Large intestine (tissue), 3 donors: ENCODE data around the gene MCCC1. TPM values are rescaled to one million over a fixed set of nuclear protein-coding genes. Genes with fewer than 3 reads are reported as not detected.

ENCODE experiments used
- DNase-seq, 2 donors: peaks; one replicate each; pipeline versions ENCODE4 v3.0.0 to v3.0.0-alpha.2; 2013
- H3K27ac ChIP-seq: one replicate; pipeline ENCODE4 v1.5.1; 2013; ENCODE audit warnings: low read length
- H3K27me3 ChIP-seq: 2 replicates; pipeline ENCODE4 v1.6.1; 2013; ENCODE audit warnings: low read length; ENCODE audit not compliant: control insufficient read depth, insufficient read depth
- H3K36me3 ChIP-seq: 2 replicates; pipeline ENCODE4 v1.6.1; 2013; ENCODE audit warnings: low read length; ENCODE audit not compliant: control insufficient read depth, insufficient read depth
- H3K4me1 ChIP-seq: one replicate; pipeline ENCODE4 v1.6.1; 2013; ENCODE audit warnings: low read length; ENCODE audit not compliant: control insufficient read depth, insufficient read depth
- H3K4me3 ChIP-seq: one replicate; pipeline ENCODE4 v1.5.1; 2013; ENCODE audit warnings: low read length
- H3K9me3 ChIP-seq: one replicate; pipeline ENCODE4 v1.6.1; 2013; ENCODE audit warnings: mild to moderate bottlenecking, low read depth, low read length, moderate library complexity; ENCODE audit not compliant: control insufficient read depth
- WGBS: methylation state at CpG from one replicate; pipeline ENCODE4 v1.1.5; 2013; ENCODE audit warnings: low lambda C conversion rate; ENCODE audit not compliant: insufficient coverage; 5-methylcytosine and 5-hydroxymethylcytosine counted together
- polyA plus RNA-seq: library from polyadenylated mRNA; unstranded; fragments of 120-200 nt; gene quantifications from one replicate; pipeline ENCODE4 v1.2.1, GENCODE V29; 2013

MCCC1 gene
- polyA plus RNA-seq, 1 donor, result 29.1 TPM

DNA sequence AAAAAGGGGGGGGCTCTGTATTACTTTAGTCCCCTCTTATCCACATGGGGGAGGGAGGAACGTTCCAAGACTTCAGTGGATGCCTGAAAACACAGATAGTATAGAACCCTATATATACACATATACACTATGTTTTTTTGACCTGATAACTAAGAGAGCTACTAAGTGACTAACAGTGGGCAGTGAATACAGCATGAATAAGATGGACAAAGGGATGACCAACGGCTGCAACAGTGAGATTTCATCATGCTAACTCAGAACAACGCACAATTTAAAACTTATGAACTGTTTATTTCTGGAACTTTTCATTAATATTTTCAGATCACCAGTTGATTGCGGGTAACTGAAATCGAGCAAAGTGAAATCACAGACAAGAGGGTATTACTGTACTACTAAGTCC, 126.2 kb downstream of the MCCC1 start:
- Histone ChIP-seq H3K4me1 (peaks cover 10% of the 10 kb centered on the region), H3K9me3 (no peaks in the 10 kb centered on the region), H3K4me3 (no peak overlapping the region), H3K36me3 (no peaks in the 10 kb centered on the region), H3K27me3 (no peaks in the 10 kb centered on the region), H3K27ac (no peak overlapping the region)
- DNase-seq, result no peak
- 100% methylated on average over 1 of the region's 5 CpGs for WGBS

- Histone ChIP-seq H3K9me3 (no peaks in the 10 kb centered on the region), H3K4me3 (no peak overlapping the region), H3K27ac (no peak overlapping the region), H3K36me3 (no peaks in the 10 kb centered on the region), H3K4me1 (peaks cover 10% of the 10 kb centered on the region), H3K27me3 (no peaks in the 10 kb centered on the region)
- no peak for DNase-seq
- WGBS, result 86% methylated on average over 1 of the region's 6 CpGs
Observed at GRCh38 chr3:182972387-182972786, 126.9 kb downstream of the MCCC1 start.

DNA sequence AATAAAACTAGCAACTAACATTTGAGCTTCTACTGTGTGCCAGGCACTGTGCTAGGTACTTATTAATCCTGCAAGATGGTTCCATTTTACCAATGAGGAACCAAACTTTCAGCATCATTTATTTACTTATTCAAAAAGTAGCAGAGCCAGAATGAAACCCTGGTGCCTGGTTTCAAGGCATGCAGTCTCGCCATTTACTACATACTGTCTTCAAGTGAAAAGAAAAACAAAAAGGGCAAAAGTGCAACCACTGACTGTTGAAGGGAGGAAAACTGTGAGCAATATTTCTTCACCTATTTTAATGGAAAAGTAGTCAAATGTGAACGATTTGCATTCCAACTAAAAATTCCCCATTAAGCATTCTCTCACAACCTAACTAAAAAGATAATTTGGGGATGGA, 127.7 kb downstream of the MCCC1 start:
- no CpG with 5 or more reads among the region's 2 CpGs for WGBS
- Histone ChIP-seq H3K9me3 (no peaks in the 10 kb centered on the region), H3K27me3 (no peaks in the 10 kb centered on the region), H3K27ac (no peak overlapping the region), H3K36me3 (no peaks in the 10 kb centered on the region), H3K4me1 (peaks cover 10% of the 10 kb centered on the region), H3K4me3 (no peak overlapping the region)
- peak in 1 of 2 donors; percentile 17 for DNase-seq

DNA sequence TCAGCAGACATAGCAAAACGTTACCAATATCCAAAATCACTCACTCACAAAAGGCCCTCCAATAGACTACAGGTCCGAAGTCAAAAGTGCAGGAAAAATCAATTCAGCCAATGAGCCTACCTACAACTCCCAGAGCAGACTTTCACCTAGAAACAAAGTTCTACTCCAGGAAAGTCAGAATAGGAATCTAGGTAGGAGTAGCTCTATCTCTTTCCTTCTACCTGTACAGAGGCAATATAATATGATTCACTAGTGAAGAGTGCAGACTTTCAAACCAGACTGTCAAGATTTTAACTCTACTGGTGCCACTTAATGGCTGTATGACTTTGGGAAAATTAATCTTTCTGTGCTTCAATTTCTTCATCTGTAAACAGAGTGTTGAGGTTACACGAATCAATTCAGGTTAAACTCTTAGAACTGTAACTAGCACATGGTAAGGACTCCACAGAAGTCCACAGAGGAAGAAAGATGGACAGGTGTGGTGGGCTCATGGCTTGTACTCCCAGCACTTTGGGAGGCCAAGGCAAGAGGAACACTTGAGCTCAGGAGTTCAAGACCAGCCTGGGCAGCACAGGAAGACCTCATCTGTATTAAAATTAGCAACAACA, 128.4 kb downstream of the MCCC1 start:
- Histone ChIP-seq H3K9me3 (no peaks in the 10 kb centered on the region), H3K36me3 (no peaks in the 10 kb centered on the region), H3K27ac (peak overlapping the region; percentile 60), H3K4me3 (no peak overlapping the region), H3K27me3 (no peaks in the 10 kb centered on the region), H3K4me1 (peaks cover 11% of the 10 kb centered on the region)
- WGBS, result no CpG with 5 or more reads among the region's 3 CpGs
- peak; percentile 49 to 86 for DNase-seq

DNA sequence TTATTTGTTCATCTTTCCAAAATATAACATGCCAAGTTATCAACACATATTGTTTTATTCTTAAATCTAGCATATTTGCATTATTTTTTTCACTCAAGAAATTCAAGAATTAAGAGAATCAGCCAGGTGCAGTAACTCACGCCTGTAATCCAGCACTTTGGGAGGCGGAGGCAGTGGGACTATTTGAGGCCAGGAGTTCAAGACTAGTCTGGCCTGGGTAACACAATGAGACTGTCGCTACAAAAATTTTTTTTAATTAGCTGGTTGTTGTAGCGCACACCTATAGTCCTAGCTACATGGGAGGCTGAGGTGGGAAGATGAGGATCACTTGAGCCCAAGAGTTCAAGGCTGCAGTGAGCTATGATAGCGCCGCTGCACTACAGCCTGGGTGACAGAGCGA, 129.4 kb downstream of the MCCC1 start:
- peak overlapping the region; percentile 45 for H3K27ac ChIP-seq
- no peak overlapping the region for H3K4me3 ChIP-seq
- H3K9me3 ChIP-seq, result no peaks in the 10 kb centered on the region
- WGBS, result 90% methylated on average over 2 of the region's 7 CpGs
- H3K27me3 ChIP-seq, result no peaks in the 10 kb centered on the region
- H3K36me3 ChIP-seq, result no peaks in the 10 kb centered on the region
- no peak for DNase-seq
- H3K4me1 ChIP-seq, result peaks cover 13% of the 10 kb centered on the region

GRCh38 chr3:182969277-182969676, 130.0 kb downstream of the MCCC1 start:
- H3K9me3 ChIP-seq, result no peaks in the 10 kb centered on the region
- no peaks in the 10 kb centered on the region for H3K36me3 ChIP-seq
- H3K27ac ChIP-seq, result no peak overlapping the region
- no peak for DNase-seq
- H3K4me1 ChIP-seq, result peaks cover 15% of the 10 kb centered on the region
- H3K27me3 ChIP-seq, result no peaks in the 10 kb centered on the region
- H3K4me3 ChIP-seq, result no peak overlapping the region

DNA sequence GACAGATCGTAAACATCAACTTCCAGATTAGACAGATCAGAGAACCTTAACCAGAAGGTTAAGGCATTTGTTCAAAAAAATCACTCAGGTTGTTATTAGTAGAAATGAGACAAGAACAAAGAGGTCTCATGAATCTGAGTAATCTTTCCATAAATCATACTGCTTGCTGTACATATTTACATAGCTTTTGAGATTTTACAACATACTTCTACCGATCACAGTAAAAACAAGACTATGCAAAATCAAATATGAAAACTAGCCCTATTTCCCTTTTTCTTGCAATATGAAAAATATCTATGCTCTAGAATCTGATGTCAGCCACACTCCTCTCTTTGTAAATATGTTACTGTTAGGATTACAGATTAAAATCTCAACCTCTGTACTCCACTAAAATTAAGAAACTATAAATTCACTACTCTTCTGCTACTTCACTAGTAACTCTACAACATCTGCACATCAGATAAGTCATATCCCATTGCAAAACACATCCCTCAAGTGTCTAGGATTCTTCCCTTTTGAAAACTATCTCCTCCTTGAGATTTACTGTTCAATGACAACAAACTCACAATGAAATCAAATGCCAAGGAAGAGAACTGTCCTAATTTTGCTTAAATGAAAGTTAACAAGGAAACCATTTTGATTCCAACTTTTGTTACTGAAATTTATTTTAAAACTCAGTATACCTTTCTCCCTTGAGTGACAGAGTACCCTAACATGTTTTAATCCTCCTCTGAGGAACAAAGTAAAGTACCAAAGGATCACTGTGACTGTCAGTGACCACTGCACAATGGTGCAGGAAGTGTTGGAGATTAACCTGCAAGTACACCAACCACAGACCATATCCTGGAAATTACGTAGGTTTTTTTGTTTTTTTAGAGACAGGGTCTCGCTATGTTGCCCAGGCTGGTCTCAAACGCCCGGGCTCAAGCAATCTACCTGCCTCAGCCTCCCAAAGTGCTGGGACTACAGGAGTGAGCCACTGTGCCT, 131.8 kb downstream of the MCCC1 start:
- no peak overlapping the region for H3K27ac ChIP-seq
- peaks cover 6% of the 10 kb centered on the region for H3K36me3 ChIP-seq
- 60% methylated on average over 1 of the region's 6 CpGs for WGBS
- H3K4me1 ChIP-seq, result peaks cover 15% of the 10 kb centered on the region
- no peaks in the 10 kb centered on the region for H3K9me3 ChIP-seq
- no peak for DNase-seq
- H3K27me3 ChIP-seq, result no peaks in the 10 kb centered on the region
- no peak overlapping the region for H3K4me3 ChIP-seq

- Histone ChIP-seq H3K4me1 (peaks cover 11% of the 10 kb centered on the region), H3K27me3 (no peaks in the 10 kb centered on the region), H3K27ac (no peak overlapping the region), H3K4me3 (no peak overlapping the region), H3K36me3 (peaks cover 11% of the 10 kb centered on the region), H3K9me3 (no peaks in the 10 kb centered on the region)
- WGBS, result 93% methylated on average over 3 of the region's 9 CpGs
- no peak for DNase-seq
Observed at GRCh38 chr3:182965861-182966366, 133.4 kb downstream of the MCCC1 start.

Other genes starting within 250 kb of the MCCC1 start
- gene DCUN1D1, start 119.0 kb downstream of the MCCC1 start, polyA plus RNA-seq, result 40.5 TPM
- gene LAMP3, start 63.2 kb upstream of the MCCC1 start, polyA plus RNA-seq, result 1.4 TPM
- gene B3GNT5, start 153.8 kb upstream of the MCCC1 start, polyA plus RNA-seq, result 81.4 TPM